SK-N-SH treated with all-trans-retinoic acid at 6 μM for 48 hours (cell line): ENCODE measurements around the gene FAM20C.

Experiments used
- ATAC-seq: fragments of 200-7000 bp; cut with Tn5 transposase; 3 replicates; pipeline ENCODE4 v1.9.1; 2020; ENCODE audit warnings: mild to moderate bottlenecking, moderate library complexity
- ARNTL ChIP-seq: fragments of 450-650 bp; formaldehyde crosslinking; IDR thresholded peaks from 2 replicates; pipeline ENCODE4 v1.5.0; 2020; ENCODE audit warnings: low read depth, mild to moderate bottlenecking, moderate library complexity, borderline replicate concordance
- BACH2 ChIP-seq: fragments of 250-450 bp; sonication (Bioruptor Pico); IDR thresholded peaks from 2 replicates; pipeline ENCODE4 v1.9.0; 2021; ENCODE audit warnings: mild to moderate bottlenecking, borderline replicate concordance
- CSDC2 ChIP-seq: fragments of 250-450 bp; sonication (Bioruptor Pico); IDR thresholded peaks from 2 replicates; pipeline ENCODE4 v1.5.0; 2020; ENCODE audit warnings: mild to moderate bottlenecking, moderate library complexity
- ESRRG ChIP-seq: fragments of 250-450 bp; sonication (Bioruptor Pico); IDR thresholded peaks from 2 replicates; pipeline ENCODE4 v1.6.1; 2021; ENCODE audit warnings: mild to moderate bottlenecking
- GLIS3 ChIP-seq: fragments of 250-450 bp; sonication (Bioruptor Pico); IDR thresholded peaks from 2 replicates; pipeline ENCODE4 v1.5.0; 2020; ENCODE audit warnings: mild to moderate bottlenecking, moderate library complexity
- ISL1 ChIP-seq: fragments of 250-450 bp; sonication (Bioruptor Pico); IDR thresholded peaks from 2 replicates; pipeline ENCODE4 v2.1.2; 2022; ENCODE audit warnings: mild to moderate bottlenecking, moderate library complexity
- OSR1 ChIP-seq: fragments of 250-450 bp; sonication (Bioruptor Pico); IDR thresholded peaks from 2 replicates; pipeline ENCODE4 v1.8.0; 2022; ENCODE audit warnings: moderate library complexity, mild to moderate bottlenecking, inconsistent platforms
- POU6F1 ChIP-seq: fragments of 250-450 bp; sonication (Bioruptor Pico); IDR thresholded peaks from 2 replicates; pipeline ENCODE4 v1.8.0; 2021; ENCODE audit warnings: low read depth, mild to moderate bottlenecking, moderate library complexity, borderline replicate concordance
- PPARA ChIP-seq: fragments of 250-450 bp; sonication (Bioruptor Pico); IDR thresholded peaks from 2 replicates; pipeline ENCODE4 v1.5.0; 2020; ENCODE audit warnings: mild to moderate bottlenecking, borderline replicate concordance
- RARB ChIP-seq: fragments of 250-450 bp; sonication (Bioruptor Pico); IDR thresholded peaks from 2 replicates; pipeline ENCODE4 v1.8.0; 2021; ENCODE audit warnings: mild to moderate bottlenecking, moderate library complexity
- SNAI2 ChIP-seq: fragments of 250-450 bp; sonication (Bioruptor Pico); IDR thresholded peaks from 2 replicates; pipeline ENCODE4 v1.5.0; 2020; ENCODE audit warnings: mild to moderate bottlenecking, moderate library complexity
- TCF4 ChIP-seq: fragments of 250-450 bp; sonication (Bioruptor Pico); IDR thresholded peaks from 2 replicates; pipeline ENCODE4 v1.8.0; 2021; ENCODE audit warnings: mild to moderate bottlenecking, moderate library complexity, borderline replicate concordance
- TOX ChIP-seq: fragments of 250-450 bp; sonication (Bioruptor Pico); IDR thresholded peaks from 2 replicates; pipeline ENCODE4 v1.8.0; 2021; ENCODE audit warnings: mild to moderate bottlenecking, moderate library complexity, borderline replicate concordance
- ZC3H10 ChIP-seq: fragments of 250-450 bp; sonication (Bioruptor Pico); IDR thresholded peaks from 2 replicates; pipeline ENCODE4 v1.5.1; 2021; ENCODE audit warnings: mild to moderate bottlenecking, moderate library complexity
- ZFP30 ChIP-seq: fragments of 450-650 bp; formaldehyde crosslinking; IDR thresholded peaks from 2 replicates; pipeline ENCODE4 v1.5.0; 2022; ENCODE audit warnings: mild to moderate bottlenecking, moderate library complexity
- ZNF565 ChIP-seq: fragments of 450-650 bp; formaldehyde crosslinking; conservative IDR thresholded peaks from 2 replicates; pipeline ENCODE4 v1.5.0; 2020; ENCODE audit warnings: low read depth, mild to moderate bottlenecking, moderate library complexity
- ZNF70 ChIP-seq: fragments of 450-650 bp; formaldehyde crosslinking; IDR thresholded peaks from 2 replicates; pipeline ENCODE4 v1.5.0; 2020; ENCODE audit warnings: mild to moderate bottlenecking, moderate library complexity
- ZNF8 ChIP-seq: fragments of 450-650 bp; formaldehyde crosslinking; IDR thresholded peaks from 2 replicates; pipeline ENCODE4 v1.5.0; 2020; ENCODE audit warnings: mild to moderate bottlenecking, moderate library complexity
- TF ChIP-seq, protein P1 (sequence below): fragments of 250-450 bp; sonication (Bioruptor Pico); IDR thresholded peaks from 2 replicates; pipeline ENCODE4 v1.5.1; 2021; ENCODE audit warnings: mild to moderate bottlenecking, moderate library complexity
- TF ChIP-seq, protein P2 (sequence below): fragments of 250-450 bp; sonication (Bioruptor Pico); IDR thresholded peaks from 2 replicates; pipeline ENCODE4 v1.5.0; 2020; ENCODE audit warnings: mild to moderate bottlenecking, moderate library complexity
- TF ChIP-seq, protein P3 (sequence below): fragments of 250-450 bp; sonication (Bioruptor Pico); IDR thresholded peaks from 2 replicates; pipeline ENCODE4 v1.5.1; 2020; ENCODE audit warnings: low read depth, mild to moderate bottlenecking, moderate library complexity
- TF ChIP-seq, protein P4 (sequence below): fragments of 250-450 bp; sonication (Bioruptor Pico); IDR thresholded peaks from 2 replicates; pipeline ENCODE4 v1.8.0; 2020; ENCODE audit warnings: mild to moderate bottlenecking, moderate library complexity, borderline replicate concordance

FAM20C gene

GRCh38 chr7:291373-292092 is 99.2 kb downstream of the FAM20C start:
- ATAC-seq: no peak
- no peak for TF ChIP-seq ZC3H10 (CRISPR knock-in tag)
- no peak for TF ChIP-seq SNAI2 (CRISPR knock-in tag)

DNA sequence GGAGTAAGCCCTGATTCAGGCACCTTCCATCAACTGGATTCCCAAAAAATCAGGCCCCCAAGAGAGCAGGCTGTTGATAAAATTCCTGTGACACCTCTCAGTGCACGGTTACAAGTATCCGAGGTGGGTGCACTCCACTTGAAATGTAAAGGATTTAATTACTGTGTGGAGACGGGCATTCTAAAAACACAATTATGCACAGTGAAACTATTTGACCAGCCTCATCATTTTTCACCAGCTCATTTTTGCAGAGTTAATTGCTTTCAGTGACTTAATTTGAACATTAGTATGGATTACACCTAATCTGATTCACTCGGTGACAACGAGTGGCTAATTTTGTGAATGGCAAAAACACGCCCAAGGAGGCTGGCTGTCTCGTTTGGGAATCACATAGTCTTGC is 99.9 kb downstream of the FAM20C start:
- TF ChIP-seq RARB (no peak), PPARA (CRISPR knock-in tag) (no peak), POU6F1 (CRISPR knock-in tag) (no peak)
- ATAC-seq: no peak

- no peak for ATAC-seq
These were observed 100.5 kb downstream of the FAM20C start for GRCh38 chr7:292826-293225.

DNA sequence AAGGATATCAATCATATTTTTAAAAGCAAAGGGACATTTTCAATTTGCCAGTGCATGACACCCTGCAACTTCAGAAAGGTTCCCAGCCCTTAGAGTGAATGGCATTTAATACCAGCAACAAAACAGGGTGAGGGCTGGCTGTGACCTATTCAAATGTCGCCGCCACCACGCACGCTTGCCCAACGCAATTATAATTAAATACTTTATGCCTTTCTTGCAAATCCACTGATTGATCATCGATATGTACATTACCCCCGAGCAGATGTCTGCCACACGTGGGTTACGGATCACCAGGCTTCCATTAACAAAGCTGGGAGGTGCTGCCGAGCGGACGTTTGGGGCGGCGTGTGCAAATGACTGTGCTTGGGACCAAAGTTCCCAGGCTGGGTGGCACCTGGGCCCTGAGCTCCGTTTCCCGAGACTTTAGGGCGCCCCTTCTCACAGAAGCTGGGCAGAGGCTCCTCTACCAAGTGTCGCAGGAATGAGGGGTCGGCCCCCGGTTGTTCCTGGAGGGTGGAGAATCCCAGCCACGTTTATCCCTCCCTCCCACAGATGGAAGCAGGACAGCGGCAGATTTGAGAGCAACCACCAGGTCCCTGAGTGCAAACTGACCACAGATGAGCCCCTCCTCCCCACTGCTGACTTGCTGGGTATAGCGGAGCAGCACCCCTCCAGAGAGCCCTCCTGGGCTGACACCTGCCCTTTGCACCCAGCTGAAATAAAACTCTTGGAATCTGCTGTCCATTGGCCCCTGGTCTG is 101.5 kb downstream of the FAM20C start:
- TF ChIP-seq ZNF8 (CRISPR knock-in tag) (no peak), TOX (no peak), RARB (no peak), SNAI2 (CRISPR knock-in tag) (no peak), ISL1 (no peak), TCF4 (CRISPR knock-in tag) (no peak), POU6F1 (CRISPR knock-in tag) (no peak), ZNF70 (CRISPR knock-in tag) (no peak), ARNTL (CRISPR knock-in tag) (no peak), OSR1 (CRISPR knock-in tag) (no peak), ZC3H10 (CRISPR knock-in tag) (no peak), ESRRG (no peak), ZFP30 (CRISPR knock-in tag) (no peak), ZNF565 (CRISPR knock-in tag) (no peak), CSDC2 (CRISPR knock-in tag) (no peak)
- TF ChIP-seq, protein P1, sequence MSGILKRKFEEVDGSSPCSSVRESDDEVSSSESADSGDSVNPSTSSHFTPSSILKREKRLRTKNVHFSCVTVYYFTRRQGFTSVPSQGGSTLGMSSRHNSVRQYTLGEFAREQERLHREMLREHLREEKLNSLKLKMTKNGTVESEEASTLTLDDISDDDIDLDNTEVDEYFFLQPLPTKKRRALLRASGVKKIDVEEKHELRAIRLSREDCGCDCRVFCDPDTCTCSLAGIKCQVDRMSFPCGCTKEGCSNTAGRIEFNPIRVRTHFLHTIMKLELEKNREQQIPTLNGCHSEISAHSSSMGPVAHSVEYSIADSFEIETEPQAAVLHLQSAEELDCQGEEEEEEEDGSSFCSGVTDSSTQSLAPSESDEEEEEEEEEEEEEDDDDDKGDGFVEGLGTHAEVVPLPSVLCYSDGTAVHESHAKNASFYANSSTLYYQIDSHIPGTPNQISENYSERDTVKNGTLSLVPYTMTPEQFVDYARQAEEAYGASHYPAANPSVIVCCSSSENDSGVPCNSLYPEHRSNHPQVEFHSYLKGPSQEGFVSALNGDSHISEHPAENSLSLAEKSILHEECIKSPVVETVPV (CRISPR knock-in tag): no peak
- TF ChIP-seq, protein P2, sequence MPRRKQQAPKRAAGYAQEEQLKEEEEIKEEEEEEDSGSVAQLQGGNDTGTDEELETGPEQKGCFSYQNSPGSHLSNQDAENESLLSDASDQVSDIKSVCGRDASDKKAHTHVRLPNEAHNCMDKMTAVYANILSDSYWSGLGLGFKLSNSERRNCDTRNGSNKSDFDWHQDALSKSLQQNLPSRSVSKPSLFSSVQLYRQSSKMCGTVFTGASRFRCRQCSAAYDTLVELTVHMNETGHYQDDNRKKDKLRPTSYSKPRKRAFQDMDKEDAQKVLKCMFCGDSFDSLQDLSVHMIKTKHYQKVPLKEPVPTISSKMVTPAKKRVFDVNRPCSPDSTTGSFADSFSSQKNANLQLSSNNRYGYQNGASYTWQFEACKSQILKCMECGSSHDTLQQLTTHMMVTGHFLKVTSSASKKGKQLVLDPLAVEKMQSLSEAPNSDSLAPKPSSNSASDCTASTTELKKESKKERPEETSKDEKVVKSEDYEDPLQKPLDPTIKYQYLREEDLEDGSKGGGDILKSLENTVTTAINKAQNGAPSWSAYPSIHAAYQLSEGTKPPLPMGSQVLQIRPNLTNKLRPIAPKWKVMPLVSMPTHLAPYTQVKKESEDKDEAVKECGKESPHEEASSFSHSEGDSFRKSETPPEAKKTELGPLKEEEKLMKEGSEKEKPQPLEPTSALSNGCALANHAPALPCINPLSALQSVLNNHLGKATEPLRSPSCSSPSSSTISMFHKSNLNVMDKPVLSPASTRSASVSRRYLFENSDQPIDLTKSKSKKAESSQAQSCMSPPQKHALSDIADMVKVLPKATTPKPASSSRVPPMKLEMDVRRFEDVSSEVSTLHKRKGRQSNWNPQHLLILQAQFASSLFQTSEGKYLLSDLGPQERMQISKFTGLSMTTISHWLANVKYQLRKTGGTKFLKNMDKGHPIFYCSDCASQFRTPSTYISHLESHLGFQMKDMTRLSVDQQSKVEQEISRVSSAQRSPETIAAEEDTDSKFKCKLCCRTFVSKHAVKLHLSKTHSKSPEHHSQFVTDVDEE (CRISPR knock-in tag): no peak
- TF ChIP-seq, protein P3, sequence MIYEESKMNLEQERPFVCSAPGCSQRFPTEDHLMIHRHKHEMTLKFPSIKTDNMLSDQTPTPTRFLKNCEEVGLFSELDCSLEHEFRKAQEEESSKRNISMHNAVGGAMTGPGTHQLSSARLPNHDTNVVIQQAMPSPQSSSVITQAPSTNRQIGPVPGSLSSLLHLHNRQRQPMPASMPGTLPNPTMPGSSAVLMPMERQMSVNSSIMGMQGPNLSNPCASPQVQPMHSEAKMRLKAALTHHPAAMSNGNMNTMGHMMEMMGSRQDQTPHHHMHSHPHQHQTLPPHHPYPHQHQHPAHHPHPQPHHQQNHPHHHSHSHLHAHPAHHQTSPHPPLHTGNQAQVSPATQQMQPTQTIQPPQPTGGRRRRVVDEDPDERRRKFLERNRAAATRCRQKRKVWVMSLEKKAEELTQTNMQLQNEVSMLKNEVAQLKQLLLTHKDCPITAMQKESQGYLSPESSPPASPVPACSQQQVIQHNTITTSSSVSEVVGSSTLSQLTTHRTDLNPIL (CRISPR knock-in tag): no peak
- no peak for ATAC-seq

More at GRCh38 chr7:292826-293225, 100.5 kb downstream of the FAM20C start:
- TF ChIP-seq ARNTL (CRISPR knock-in tag): no peak
- no peak for TF ChIP-seq ZNF70 (CRISPR knock-in tag)
- TF ChIP-seq OSR1 (CRISPR knock-in tag): no peak
- TF ChIP-seq ZNF8 (CRISPR knock-in tag): no peak
- no peak for TF ChIP-seq BACH2 (CRISPR knock-in tag)
- TF ChIP-seq GLIS3 (CRISPR knock-in tag): no peak
- TF ChIP-seq, protein P4, sequence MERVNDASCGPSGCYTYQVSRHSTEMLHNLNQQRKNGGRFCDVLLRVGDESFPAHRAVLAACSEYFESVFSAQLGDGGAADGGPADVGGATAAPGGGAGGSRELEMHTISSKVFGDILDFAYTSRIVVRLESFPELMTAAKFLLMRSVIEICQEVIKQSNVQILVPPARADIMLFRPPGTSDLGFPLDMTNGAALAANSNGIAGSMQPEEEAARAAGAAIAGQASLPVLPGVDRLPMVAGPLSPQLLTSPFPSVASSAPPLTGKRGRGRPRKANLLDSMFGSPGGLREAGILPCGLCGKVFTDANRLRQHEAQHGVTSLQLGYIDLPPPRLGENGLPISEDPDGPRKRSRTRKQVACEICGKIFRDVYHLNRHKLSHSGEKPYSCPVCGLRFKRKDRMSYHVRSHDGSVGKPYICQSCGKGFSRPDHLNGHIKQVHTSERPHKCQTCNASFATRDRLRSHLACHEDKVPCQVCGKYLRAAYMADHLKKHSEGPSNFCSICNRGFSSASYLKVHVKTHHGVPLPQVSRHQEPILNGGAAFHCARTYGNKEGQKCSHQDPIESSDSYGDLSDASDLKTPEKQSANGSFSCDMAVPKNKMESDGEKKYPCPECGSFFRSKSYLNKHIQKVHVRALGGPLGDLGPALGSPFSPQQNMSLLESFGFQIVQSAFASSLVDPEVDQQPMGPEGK (CRISPR knock-in tag): no peak
- no peak for TF ChIP-seq PPARA (CRISPR knock-in tag)
- TF ChIP-seq ZC3H10 (CRISPR knock-in tag): no peak
- TF ChIP-seq TCF4 (CRISPR knock-in tag): no peak
- TF ChIP-seq TOX: no peak
- no peak for TF ChIP-seq RARB
- TF ChIP-seq ZNF565 (CRISPR knock-in tag): no peak
